ENCODE data around the gene HLTF. TPM values are rescaled to one million over a fixed set of nuclear protein-coding genes. Genes with fewer than 3 reads are reported as not detected.

The HLTF gene
- total RNA-seq, 4 donors from 2014 or later = 5.3 to 15.8 (median 8.6) TPM

DNA sequence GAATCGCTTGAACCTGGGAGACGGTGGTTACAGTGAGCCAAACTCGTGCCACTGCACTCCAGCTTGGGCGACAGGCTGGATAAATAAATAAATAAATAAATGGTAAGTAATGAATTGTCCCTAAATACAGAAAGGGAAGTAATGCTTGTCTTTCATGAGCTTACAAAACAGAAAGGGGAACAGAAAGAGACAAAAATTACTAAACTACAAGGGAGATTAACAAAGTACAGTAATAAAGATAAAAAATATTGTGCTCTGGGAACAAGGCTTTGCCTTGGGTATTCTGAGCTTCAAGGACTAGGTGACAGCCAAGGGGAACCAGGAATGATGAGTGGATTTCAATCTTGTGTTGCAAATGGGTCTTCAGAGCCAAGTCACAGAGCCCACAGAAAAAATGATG lies 9.2 kb upstream of the HLTF start:
- no peaks in the 10 kb centered on the region for H3K9me3 ChIP-seq
- 96% methylated on average over 4 of the region's 4 CpGs for WGBS

DNA sequence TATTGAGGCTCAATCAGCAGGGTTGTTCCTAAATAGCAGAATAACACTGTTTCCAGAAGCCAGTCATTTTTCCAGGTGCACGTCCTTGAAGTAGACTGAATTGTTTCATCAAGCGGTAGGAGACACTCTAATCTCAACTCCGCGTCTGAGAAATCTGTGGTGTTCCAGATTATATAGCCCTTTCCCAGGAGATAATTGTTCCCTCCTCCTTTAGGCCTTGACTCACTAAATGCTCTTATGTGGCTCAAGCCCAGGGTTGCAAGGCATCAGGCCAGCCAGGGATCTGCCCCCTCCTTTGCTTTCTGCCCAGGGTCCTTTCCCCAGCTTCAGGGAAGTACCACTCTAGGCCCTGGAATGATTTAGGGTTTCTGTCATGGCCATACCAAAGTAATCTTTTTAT lies 5.7 kb upstream of the HLTF start:
- TF ChIP-seq POLR2A (IDR thresholded peaks at IDR 0.05) = no peak
- TF ChIP-seq, protein P1, sequence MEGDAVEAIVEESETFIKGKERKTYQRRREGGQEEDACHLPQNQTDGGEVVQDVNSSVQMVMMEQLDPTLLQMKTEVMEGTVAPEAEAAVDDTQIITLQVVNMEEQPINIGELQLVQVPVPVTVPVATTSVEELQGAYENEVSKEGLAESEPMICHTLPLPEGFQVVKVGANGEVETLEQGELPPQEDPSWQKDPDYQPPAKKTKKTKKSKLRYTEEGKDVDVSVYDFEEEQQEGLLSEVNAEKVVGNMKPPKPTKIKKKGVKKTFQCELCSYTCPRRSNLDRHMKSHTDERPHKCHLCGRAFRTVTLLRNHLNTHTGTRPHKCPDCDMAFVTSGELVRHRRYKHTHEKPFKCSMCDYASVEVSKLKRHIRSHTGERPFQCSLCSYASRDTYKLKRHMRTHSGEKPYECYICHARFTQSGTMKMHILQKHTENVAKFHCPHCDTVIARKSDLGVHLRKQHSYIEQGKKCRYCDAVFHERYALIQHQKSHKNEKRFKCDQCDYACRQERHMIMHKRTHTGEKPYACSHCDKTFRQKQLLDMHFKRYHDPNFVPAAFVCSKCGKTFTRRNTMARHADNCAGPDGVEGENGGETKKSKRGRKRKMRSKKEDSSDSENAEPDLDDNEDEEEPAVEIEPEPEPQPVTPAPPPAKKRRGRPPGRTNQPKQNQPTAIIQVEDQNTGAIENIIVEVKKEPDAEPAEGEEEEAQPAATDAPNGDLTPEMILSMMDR (IDR thresholded peaks at IDR 0.05) = no peak
- TF ChIP-seq EP300 (IDR thresholded peaks at IDR 0.05) = no peak
- no peak for TF ChIP-seq POLR2AphosphoS5 (IDR thresholded peaks at IDR 0.05)

More for the DNA sequence above, 9.2 kb upstream of the HLTF start:
- Histone ChIP-seq H3K4me3 (no peak overlapping the region), H3K27me3 (no peaks in the 10 kb centered on the region), H3K4me1 (no peaks in the 10 kb centered on the region), H3K36me3 (no peaks in the 10 kb centered on the region), H3K27ac (no peak overlapping the region)
- DNase-seq (ENCODE audit: low spot score in 2 of 2) = no peak
- TF ChIP-seq, protein P1 (IDR thresholded peaks at IDR 0.05) = no peak
- TF ChIP-seq EP300 (IDR thresholded peaks at IDR 0.05) (no peak), POLR2A (IDR thresholded peaks at IDR 0.05) (no peak), POLR2AphosphoS5 (IDR thresholded peaks at IDR 0.05) (no peak)

GRCh38 chr3:149090907-149091306 lies 4.6 kb upstream of the HLTF start:
- Histone ChIP-seq H3K9me3 (no peaks in the 10 kb centered on the region), H3K36me3 (no peaks in the 10 kb centered on the region), H3K27ac (no peak overlapping the region), H3K27me3 (no peaks in the 10 kb centered on the region), H3K4me3 (no peak overlapping the region), H3K4me1 (peaks cover 5% of the 10 kb centered on the region)
- 82% methylated on average over 3 of the region's 3 CpGs for WGBS
- no peak for TF ChIP-seq POLR2AphosphoS5 (IDR thresholded peaks at IDR 0.05)
- no peak for TF ChIP-seq POLR2A (IDR thresholded peaks at IDR 0.05)
- TF ChIP-seq EP300 (IDR thresholded peaks at IDR 0.05) = no peak
- TF ChIP-seq, protein P1 (IDR thresholded peaks at IDR 0.05) = no peak
- DNase-seq (ENCODE audit: low spot score in 2 of 2) = no peak

More for the DNA sequence above, 5.7 kb upstream of the HLTF start:
- H3K4me1 ChIP-seq = no peaks in the 10 kb centered on the region
- H3K27ac ChIP-seq = no peak overlapping the region
- DNase-seq (ENCODE audit: low spot score in 2 of 2) = no peak
- H3K27me3 ChIP-seq = no peaks in the 10 kb centered on the region
- 96% methylated on average over 4 of the region's 4 CpGs for WGBS
- H3K36me3 ChIP-seq = no peaks in the 10 kb centered on the region
- H3K4me3 ChIP-seq = no peak overlapping the region
- no peaks in the 10 kb centered on the region for H3K9me3 ChIP-seq

DNA sequence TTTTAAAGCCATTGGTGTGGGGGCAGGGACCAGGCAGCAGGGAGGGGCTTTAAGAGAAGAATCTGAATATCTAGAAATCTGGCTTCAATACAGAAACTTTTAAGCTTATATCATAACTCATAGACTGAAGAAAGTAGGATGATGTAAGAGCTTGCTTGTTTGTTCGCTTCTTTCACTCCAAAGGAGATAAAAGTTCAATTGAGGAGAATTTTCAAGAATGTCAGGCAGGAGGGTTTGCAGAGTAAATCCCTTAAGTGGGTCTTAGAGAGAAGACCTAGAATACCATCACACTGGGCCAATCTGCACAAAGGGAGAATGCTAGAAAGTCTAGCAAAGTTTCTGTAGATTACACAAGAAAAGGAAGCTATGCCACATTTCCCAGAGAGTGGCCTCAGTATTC lies 4.1 kb upstream of the HLTF start:
- 87% methylated on average over 1 of the region's 1 CpG for WGBS
- no peak overlapping the region for H3K4me3 ChIP-seq
- no peak for TF ChIP-seq EP300 (IDR thresholded peaks at IDR 0.05)
- TF ChIP-seq POLR2A (IDR thresholded peaks at IDR 0.05) = no peak
- TF ChIP-seq, protein P1 (IDR thresholded peaks at IDR 0.05) = no peak
- TF ChIP-seq POLR2AphosphoS5 (IDR thresholded peaks at IDR 0.05) = no peak
- H3K27me3 ChIP-seq = no peaks in the 10 kb centered on the region
- peaks cover 9% of the 10 kb centered on the region for H3K4me1 ChIP-seq
- no peak overlapping the region for H3K27ac ChIP-seq
- H3K36me3 ChIP-seq = no peaks in the 10 kb centered on the region
- DNase-seq (ENCODE audit: low spot score in 2 of 2) = no peak
- no peaks in the 10 kb centered on the region for H3K9me3 ChIP-seq

DNA sequence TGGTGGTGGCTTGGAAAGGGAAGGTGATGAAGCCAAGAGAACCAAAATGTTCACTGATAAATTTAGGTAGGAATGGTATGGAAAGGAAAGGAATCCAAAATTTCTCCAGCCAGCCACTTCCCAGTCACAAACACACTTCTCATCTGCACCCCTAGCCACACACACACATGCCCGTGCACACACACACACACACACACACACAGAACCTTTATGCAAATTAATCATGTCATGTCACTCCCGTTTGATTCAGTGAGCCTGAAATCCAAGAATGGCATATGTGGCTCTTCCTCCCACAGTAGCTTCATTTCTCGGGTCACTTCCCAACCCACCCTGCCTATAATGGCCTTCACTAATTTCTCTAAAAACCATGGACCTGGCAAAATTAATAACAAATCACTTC lies 3.1 kb upstream of the HLTF start:
- Histone ChIP-seq H3K27ac (no peak overlapping the region), H3K4me3 (no peak overlapping the region), H3K4me1 (peaks cover 15% of the 10 kb centered on the region), H3K27me3 (no peaks in the 10 kb centered on the region), H3K36me3 (no peaks in the 10 kb centered on the region), H3K9me3 (no peaks in the 10 kb centered on the region)
- no peak for TF ChIP-seq POLR2A (IDR thresholded peaks at IDR 0.05)
- 53% methylated on average over 3 of the region's 3 CpGs for WGBS
- no peak for DNase-seq (ENCODE audit: low spot score in 2 of 2)

DNA sequence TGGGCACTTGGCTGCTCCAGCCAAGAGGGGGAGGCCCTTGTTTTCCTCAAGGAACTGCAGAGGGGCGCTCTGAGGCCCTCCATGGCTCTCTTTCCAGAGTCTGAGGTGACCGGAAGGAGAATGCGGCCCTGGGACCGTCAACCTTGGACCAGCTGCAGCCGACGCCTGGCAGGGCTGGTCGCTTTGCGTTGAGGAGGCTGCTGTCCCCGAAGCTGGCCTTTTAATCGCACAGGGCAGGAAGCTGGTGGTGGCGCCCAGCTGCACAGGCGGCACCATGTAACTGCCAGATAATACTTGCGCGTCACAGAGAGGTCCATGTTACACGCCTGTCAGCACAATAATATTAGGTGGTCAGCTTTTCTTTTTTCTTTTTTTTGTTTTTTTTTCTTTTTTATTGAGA lies 875 bp upstream of the HLTF start:
- H3K36me3 ChIP-seq = no peaks in the 10 kb centered on the region
- TF ChIP-seq POLR2AphosphoS5 (IDR thresholded peaks at IDR 0.05) (no peak), POLR2A (IDR thresholded peaks at IDR 0.05) (no peak), EP300 (IDR thresholded peaks at IDR 0.05) (no peak)
- TF ChIP-seq, protein P1 (IDR thresholded peaks at IDR 0.05) = no peak
- 95% methylated on average over 15 of the region's 15 CpGs for WGBS
- no peaks in the 10 kb centered on the region for H3K9me3 ChIP-seq
- H3K27ac ChIP-seq = no peak overlapping the region
- peaks cover 15% of the 10 kb centered on the region for H3K4me1 ChIP-seq
- DNase-seq (ENCODE audit: low spot score in 2 of 2) = no peak
- no peak overlapping the region for H3K4me3 ChIP-seq
- no peaks in the 10 kb centered on the region for H3K27me3 ChIP-seq
